AG08396 (cell line): ENCODE measurements around the gene KCNK4.

Experiments used
- DNase-seq: peaks from one replicate; pipeline ENCODE4 v3.0.0; 2012; ENCODE audit warnings: low spot score, mixed read lengths

KCNK4 gene

GRCh38 chr11:64268893-64269539 lies 22.1 kb upstream of the KCNK4 start:
- no peak for DNase-seq

GRCh38 chr11:64269540-64270220 lies 21.4 kb upstream of the KCNK4 start:
- peak; percentile 94 for DNase-seq

- DNase-seq = no peak
Measured at GRCh38 chr11:64275031-64275800, 15.9 kb upstream of the KCNK4 start.

- no peak for DNase-seq
Measured at GRCh38 chr11:64275841-64276240, 15.3 kb upstream of the KCNK4 start.

- DNase-seq = no peak
Measured at GRCh38 chr11:64276653-64277431, 14.3 kb upstream of the KCNK4 start.

- DNase-seq = no peak
Measured at GRCh38 chr11:64278576-64279190, 12.4 kb upstream of the KCNK4 start.

GRCh38 chr11:64281957-64282770 lies 8.9 kb upstream of the KCNK4 start:
- DNase-seq = no peak

- no peak for DNase-seq
Measured at GRCh38 chr11:64283092-64283491, 8.0 kb upstream of the KCNK4 start.

GRCh38 chr11:64284048-64284961 lies 6.8 kb upstream of the KCNK4 start, which contains the start of gene BAD:
BAD (minus strand) TSS chr11:64284665; CDS start chr11:64284368, 297 bp downstream.
- DNase-seq = peak; percentile 99

GRCh38 chr11:64284962-64285884 lies 5.9 kb upstream of the KCNK4 start, which contains the start of gene GPR137:
GPR137 (plus strand) TSS chr11:64285848; CDS start chr11:64286525, 677 bp downstream.
- DNase-seq = peak; percentile 96

- no peak for DNase-seq
Measured at GRCh38 chr11:64285885-64286800, 5.0 kb upstream of the KCNK4 start.

GRCh38 chr11:64286801-64287159 lies 4.3 kb upstream of the KCNK4 start:
- no peak for DNase-seq

GRCh38 chr11:64287676-64288352 lies 3.3 kb upstream of the KCNK4 start:
- no peak for DNase-seq

GRCh38 chr11:64288353-64288750 lies 2.8 kb upstream of the KCNK4 start:
- no peak for DNase-seq

- DNase-seq = no peak
Measured at GRCh38 chr11:64289002-64289564, 2.0 kb upstream of the KCNK4 start.
